SK-N-SH (cell line): ENCODE data around the gene MAML3. TPM values are rescaled to one million over a fixed set of nuclear protein-coding genes. Genes with fewer than 3 reads are reported as not detected.

Experiments used
- CTCF ChIA-PET: fragments of 300-600, 350-600 bp; formaldehyde crosslinking; extraction: SDS; loops from one replicate; lab custom pipeline; 2021; lab: Yijun Ruan, JAX
- POLR2A ChIA-PET: fragments of 350-600 bp; sonication (Branson Sonifier 250); formaldehyde crosslinking; extraction: SDS; loops from one replicate; lab custom pipeline; 2020; ENCODE audit warnings: antibody characterized with exemption, inconsistent platforms; lab: Yijun Ruan, JAX
- DNase-seq: peaks from one replicate; pipeline ENCODE4 v3.0.0; 2012
- H2AFZ ChIP-seq: fragments of 200-600 bp; sonication (generic); 2 replicates; pipeline ENCODE4 v1.8.1; 2016; ENCODE audit warnings: antibody characterized with exemption, mild to moderate bottlenecking, low read depth
- H3F3A ChIP-seq: fragments of 200-600 bp; sonication (generic); replicated peaks from 2 replicates; pipeline ENCODE3; 2016; ENCODE audit warnings: antibody characterized with exemption, mild to moderate bottlenecking; ENCODE audit not compliant: insufficient read depth
- H3K27ac ChIP-seq, 2 experiments: fragments of 200-500 bp in 1 of 2; fragments of 200-600 bp in 1 of 2; sonication (Bioruptor generic) in 1 of 2; sonication (generic), shearing (Covaris generic) in 1 of 2; 2 replicates each; pipeline versions ENCODE4 v1.5.1 to v1.6.1; 2014 to 2016; ENCODE audit warnings: low read depth in 2 of 2, inconsistent platforms in 1 of 2, low read length in 1 of 2, mild to moderate bottlenecking in 1 of 2, mixed read lengths in 1 of 2
- H3K27me3 ChIP-seq: fragments of 200-600 bp; sonication (generic), shearing (Covaris generic); 2 replicates; pipeline ENCODE4 v1.6.1; 2016; ENCODE audit warnings: mixed run types; ENCODE audit not compliant: insufficient read depth
- H3K36me3 ChIP-seq, 2 experiments: fragments of 200-500 bp in 1 of 2; fragments of 200-600 bp in 1 of 2; sonication (Bioruptor generic) in 1 of 2; sonication (generic) in 1 of 2; replicated peaks in 1 of 2; 2 replicates each; pipeline versions ENCODE3 to v1.5.1; 2014 to 2016; ENCODE audit warnings: low read length in 1 of 2, mild to moderate bottlenecking in 1 of 2; ENCODE audit not compliant: insufficient read depth in 2 of 2, control insufficient read depth in 1 of 2
- H3K4me1 ChIP-seq, 2 experiments: fragments of 200-500 bp in 1 of 2; fragments of 200-600 bp in 1 of 2; sonication (Bioruptor generic) in 1 of 2; sonication (generic), shearing (Covaris generic) in 1 of 2; 2 replicates each; pipeline versions ENCODE4 v1.5.1 to v1.6.1; 2014 to 2016; ENCODE audit warnings: low read depth in 1 of 2, low read length in 1 of 2, mixed run types in 1 of 2; ENCODE audit not compliant: insufficient read depth in 2 of 2, control insufficient read depth in 1 of 2
- H3K4me2 ChIP-seq: fragments of 200-600 bp; sonication (generic), shearing (Covaris generic); 2 replicates; pipeline ENCODE4 v1.6.1; 2017; ENCODE audit warnings: mixed run types
- H3K4me3 ChIP-seq, 2 experiments: fragments of 200-500 bp in 1 of 2; fragments of 200-600 bp in 1 of 2; sonication (Bioruptor generic) in 1 of 2; sonication (generic), shearing (Covaris generic) in 1 of 2; 2 replicates each; pipeline versions ENCODE4 v1.5.1 to v1.8.1; 2014 to 2016; ENCODE audit warnings: low read depth in 2 of 2, inconsistent platforms in 1 of 2, low read length in 1 of 2, mild to moderate bottlenecking in 1 of 2, mixed read lengths in 1 of 2, moderate library complexity in 1 of 2
- H3K79me2 ChIP-seq: fragments of 200-600 bp; sonication (generic); 2 replicates; pipeline ENCODE4 v1.8.1; 2017; ENCODE audit warnings: mild to moderate bottlenecking; ENCODE audit not compliant: insufficient read depth
- H3K9ac ChIP-seq: fragments of 200-600 bp; sonication (generic); 2 replicates; pipeline ENCODE4 v1.6.1; 2017; ENCODE audit warnings: mixed run types
- H3K9me2 ChIP-seq: fragments of 200-600 bp; sonication (generic); 2 replicates; pipeline ENCODE4 v1.6.1; 2017; ENCODE audit warnings: mixed run types
- H3K9me3 ChIP-seq: fragments of 200-600 bp; sonication (generic); 2 replicates; pipeline ENCODE4 v1.6.1; 2017; ENCODE audit warnings: mixed run types, mild to moderate bottlenecking, moderate library complexity
- H4K20me1 ChIP-seq: fragments of 200-600 bp; sonication (generic); 2 replicates; pipeline ENCODE4 v1.6.1; 2017; ENCODE audit warnings: mild to moderate bottlenecking, mixed run types; ENCODE audit not compliant: insufficient read depth
- CHD2 ChIP-seq: fragments of 150-350 bp; IDR thresholded peaks from 2 replicates; pipeline ENCODE4 v1.6.1; 2018; ENCODE audit warnings: low read length; ENCODE audit not compliant: partially characterized antibody
- ELF1 ChIP-seq: IDR thresholded peaks from 2 replicates; pipeline ENCODE4 v1.4.0; 2012
- EZH2phosphoT487 ChIP-seq: fragments of 200-600 bp; sonication (generic); IDR thresholded peaks from 2 replicates; pipeline ENCODE4 v1.6.1; 2017; ENCODE audit warnings: low read depth, mixed run types, mild to moderate bottlenecking, antibody characterized with exemption, moderate library complexity, borderline replicate concordance
- FOXM1 ChIP-seq: IDR thresholded peaks from 2 replicates; pipeline ENCODE4 v1.4.0; 2012; ENCODE audit warnings: low read depth, mild to moderate bottlenecking
- MEF2A ChIP-seq: IDR thresholded peaks from 2 replicates; pipeline ENCODE4 v1.4.0; 2012; ENCODE audit warnings: low read depth, borderline replicate concordance
- MXI1 ChIP-seq: IDR thresholded peaks from 2 replicates; pipeline ENCODE4 v1.6.1; 2012; ENCODE audit warnings: mild to moderate bottlenecking, low read depth, low read length, improper control_type of control experiment
- POLR2AphosphoS5 ChIP-seq: IDR thresholded peaks from 2 replicates; pipeline ENCODE4 v1.6.1; 2012; ENCODE audit warnings: low read depth, low read length
- RAD21 ChIP-seq: IDR thresholded peaks from 2 replicates; pipeline ENCODE4 v1.6.1; 2012; ENCODE audit warnings: mild to moderate bottlenecking, low read length
- RXRA ChIP-seq: IDR thresholded peaks from 2 replicates; pipeline ENCODE4 v1.4.0; 2012; ENCODE audit warnings: low read depth, mild to moderate bottlenecking, borderline replicate concordance
- SIN3A ChIP-seq: IDR thresholded peaks from 2 replicates; pipeline ENCODE4 v1.6.1; 2012; ENCODE audit warnings: low read depth, mild to moderate bottlenecking, low read length, moderate library complexity, borderline replicate concordance
- TEAD4 ChIP-seq: IDR thresholded peaks from 2 replicates; pipeline ENCODE4 v1.4.0; 2012; ENCODE audit warnings: mild to moderate bottlenecking, borderline replicate concordance; ENCODE audit not compliant: insufficient read depth
- WGBS: methylation state at CpG from one replicate; pipeline ENCODE4 v1.1.6; 2017; ENCODE audit warnings: low lambda C conversion rate; 5-methylcytosine and 5-hydroxymethylcytosine counted together
- polyA plus RNA-seq, 3 experiments: library from polyadenylated mRNA; depleted of rRNA; stranded (reverse); fragments of >200 nt; gene quantifications; 2 replicates each; pipeline ENCODE4 v1.2.3, GENCODE V29; 2012
- TF ChIP-seq, protein P1 (sequence below): fragments of 150-350 bp; IDR thresholded peaks from 2 replicates; pipeline ENCODE4 v1.6.1; 2017; ENCODE audit warnings: antibody characterized with exemption, low read length, low read depth, borderline replicate concordance
- TF ChIP-seq, protein P2 (sequence below): IDR thresholded peaks from 2 replicates; pipeline ENCODE4; 2012
- TF ChIP-seq, protein P3 (sequence below): IDR thresholded peaks from 2 replicates; pipeline ENCODE4 v1.4.0; 2012; ENCODE audit warnings: low read depth, borderline replicate concordance
- TF ChIP-seq, protein P4 (sequence below): fragments of 150-350 bp; IDR thresholded peaks from 2 replicates; pipeline ENCODE4 v1.6.1; 2016; ENCODE audit warnings: mild to moderate bottlenecking, low read depth, low read length
- TF ChIP-seq, protein P5 (sequence below): IDR thresholded peaks from 2 replicates; pipeline ENCODE4 v1.6.1; 2012; ENCODE audit warnings: mild to moderate bottlenecking, low read depth, low read length, moderate library complexity

The MAML3 gene
- polyA plus RNA-seq, 1 of the 3 experiments (the other 2 are of a cell fraction): 5.3 TPM

DNA sequence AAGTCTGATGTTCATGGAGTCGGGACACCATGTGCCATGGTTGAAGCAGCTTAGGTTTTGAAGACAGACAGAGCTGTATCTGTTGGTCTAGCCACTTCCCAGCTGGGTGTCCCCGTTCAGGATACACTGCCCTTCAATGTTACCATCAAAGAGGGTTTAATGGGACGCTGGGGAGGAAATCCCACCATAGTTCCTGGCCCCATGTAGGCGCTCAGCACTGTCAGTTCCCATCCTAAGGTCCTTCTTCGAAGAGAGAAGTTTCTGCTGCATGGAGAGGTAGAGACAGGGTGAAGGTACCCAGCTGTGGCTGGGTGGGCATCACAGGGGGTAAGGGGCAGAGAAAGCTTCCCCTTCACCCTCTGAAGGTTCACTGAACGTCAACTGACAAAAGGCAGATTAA lies 484.6 kb downstream of the MAML3 start:
- no peak overlapping the region for H3K4me2 ChIP-seq
- WGBS: 84% methylated on average over 5 of the region's 6 CpGs
- H3K36me3 ChIP-seq: no peaks in the 10 kb centered on the region
- ChIA-PET POLR2A (interaction anchor here (0.7 kb wide), 1 partner anchor 704 kb away, joined by 4 read pairs; the partner anchor contains the start of gene SCOC), CTCF (interaction anchor here (1.0 to 1.1 kb wide), 2 partner anchors 12 to 16 kb away, joined by 3 to 6 read pairs; no protein-coding TSS in a partner anchor)
- no peaks in the 10 kb centered on the region for H3K9me2 ChIP-seq
- TF ChIP-seq RAD21 (no peak), MEF2A (no peak), EZH2phosphoT487 (no peak), MXI1 (no peak), ELF1 (no peak), FOXM1 (no peak)
- TF ChIP-seq, protein P1, sequence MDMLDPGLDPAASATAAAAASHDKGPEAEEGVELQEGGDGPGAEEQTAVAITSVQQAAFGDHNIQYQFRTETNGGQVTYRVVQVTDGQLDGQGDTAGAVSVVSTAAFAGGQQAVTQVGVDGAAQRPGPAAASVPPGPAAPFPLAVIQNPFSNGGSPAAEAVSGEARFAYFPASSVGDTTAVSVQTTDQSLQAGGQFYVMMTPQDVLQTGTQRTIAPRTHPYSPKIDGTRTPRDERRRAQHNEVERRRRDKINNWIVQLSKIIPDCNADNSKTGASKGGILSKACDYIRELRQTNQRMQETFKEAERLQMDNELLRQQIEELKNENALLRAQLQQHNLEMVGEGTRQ: no peak
- H3K27ac ChIP-seq: no peak overlapping the region
- no peaks in the 10 kb centered on the region for H3K79me2 ChIP-seq
- H2AFZ ChIP-seq: no peak overlapping the region
- no peak overlapping the region for H3K4me3 ChIP-seq
- H3K4me1 ChIP-seq: peaks cover 6 to 14% of the 10 kb centered on the region in 2 experiments; a peak in 2 of 4 replicates
- no peak overlapping the region for H3K9ac ChIP-seq
- no peaks in the 10 kb centered on the region for H4K20me1 ChIP-seq
- no peaks in the 10 kb centered on the region for H3K9me3 ChIP-seq
- no peaks in the 10 kb centered on the region for H3F3A ChIP-seq
- no peaks in the 10 kb centered on the region for H3K27me3 ChIP-seq
- DNase-seq: no peak

DNA sequence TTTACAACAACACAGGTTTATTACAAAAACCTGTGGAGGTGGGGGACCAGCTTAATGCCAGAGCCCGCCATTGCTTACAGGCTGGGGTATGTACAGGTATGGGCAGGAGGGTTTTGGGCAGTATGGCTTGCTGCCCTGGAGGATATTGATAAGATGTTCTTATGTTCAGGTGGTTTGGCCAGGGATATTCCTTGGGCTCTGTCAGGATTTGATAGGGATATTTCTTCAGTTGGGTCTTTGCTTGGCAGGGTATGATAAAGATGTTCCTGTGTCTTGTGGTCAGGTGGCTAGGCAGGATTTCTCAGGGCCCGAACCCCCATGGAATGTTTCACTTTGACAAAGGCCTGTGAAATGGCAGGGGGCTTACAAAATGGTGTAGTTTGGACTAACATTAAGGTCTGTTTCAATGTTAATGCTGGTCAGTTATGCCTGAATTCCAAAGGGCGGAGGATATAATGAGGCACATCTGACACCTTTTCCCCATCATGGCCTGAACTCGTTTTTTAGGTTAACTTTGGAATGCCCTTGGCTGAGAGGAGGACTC lies 485.3 kb downstream of the MAML3 start:
- no peaks in the 10 kb centered on the region for H3K9me2 ChIP-seq
- TF ChIP-seq TEAD4 (no peak), MEF2A (no peak), RXRA (no peak), CHD2 (no peak), SIN3A (no peak), POLR2AphosphoS5 (no peak)
- TF ChIP-seq, protein P2, sequence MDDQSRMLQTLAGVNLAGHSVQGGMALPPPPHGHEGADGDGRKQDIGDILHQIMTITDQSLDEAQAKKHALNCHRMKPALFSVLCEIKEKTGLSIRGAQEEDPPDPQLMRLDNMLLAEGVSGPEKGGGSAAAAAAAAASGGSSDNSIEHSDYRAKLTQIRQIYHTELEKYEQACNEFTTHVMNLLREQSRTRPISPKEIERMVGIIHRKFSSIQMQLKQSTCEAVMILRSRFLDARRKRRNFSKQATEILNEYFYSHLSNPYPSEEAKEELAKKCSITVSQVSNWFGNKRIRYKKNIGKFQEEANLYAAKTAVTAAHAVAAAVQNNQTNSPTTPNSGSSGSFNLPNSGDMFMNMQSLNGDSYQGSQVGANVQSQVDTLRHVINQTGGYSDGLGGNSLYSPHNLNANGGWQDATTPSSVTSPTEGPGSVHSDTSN: no peak
- TF ChIP-seq, protein P3, sequence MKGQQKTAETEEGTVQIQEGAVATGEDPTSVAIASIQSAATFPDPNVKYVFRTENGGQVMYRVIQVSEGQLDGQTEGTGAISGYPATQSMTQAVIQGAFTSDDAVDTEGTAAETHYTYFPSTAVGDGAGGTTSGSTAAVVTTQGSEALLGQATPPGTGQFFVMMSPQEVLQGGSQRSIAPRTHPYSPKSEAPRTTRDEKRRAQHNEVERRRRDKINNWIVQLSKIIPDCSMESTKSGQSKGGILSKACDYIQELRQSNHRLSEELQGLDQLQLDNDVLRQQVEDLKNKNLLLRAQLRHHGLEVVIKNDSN: no peak
- TF ChIP-seq, protein P4, sequence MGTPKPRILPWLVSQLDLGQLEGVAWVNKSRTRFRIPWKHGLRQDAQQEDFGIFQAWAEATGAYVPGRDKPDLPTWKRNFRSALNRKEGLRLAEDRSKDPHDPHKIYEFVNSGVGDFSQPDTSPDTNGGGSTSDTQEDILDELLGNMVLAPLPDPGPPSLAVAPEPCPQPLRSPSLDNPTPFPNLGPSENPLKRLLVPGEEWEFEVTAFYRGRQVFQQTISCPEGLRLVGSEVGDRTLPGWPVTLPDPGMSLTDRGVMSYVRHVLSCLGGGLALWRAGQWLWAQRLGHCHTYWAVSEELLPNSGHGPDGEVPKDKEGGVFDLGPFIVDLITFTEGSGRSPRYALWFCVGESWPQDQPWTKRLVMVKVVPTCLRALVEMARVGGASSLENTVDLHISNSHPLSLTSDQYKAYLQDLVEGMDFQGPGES: no peak
- TF ChIP-seq, protein P5, sequence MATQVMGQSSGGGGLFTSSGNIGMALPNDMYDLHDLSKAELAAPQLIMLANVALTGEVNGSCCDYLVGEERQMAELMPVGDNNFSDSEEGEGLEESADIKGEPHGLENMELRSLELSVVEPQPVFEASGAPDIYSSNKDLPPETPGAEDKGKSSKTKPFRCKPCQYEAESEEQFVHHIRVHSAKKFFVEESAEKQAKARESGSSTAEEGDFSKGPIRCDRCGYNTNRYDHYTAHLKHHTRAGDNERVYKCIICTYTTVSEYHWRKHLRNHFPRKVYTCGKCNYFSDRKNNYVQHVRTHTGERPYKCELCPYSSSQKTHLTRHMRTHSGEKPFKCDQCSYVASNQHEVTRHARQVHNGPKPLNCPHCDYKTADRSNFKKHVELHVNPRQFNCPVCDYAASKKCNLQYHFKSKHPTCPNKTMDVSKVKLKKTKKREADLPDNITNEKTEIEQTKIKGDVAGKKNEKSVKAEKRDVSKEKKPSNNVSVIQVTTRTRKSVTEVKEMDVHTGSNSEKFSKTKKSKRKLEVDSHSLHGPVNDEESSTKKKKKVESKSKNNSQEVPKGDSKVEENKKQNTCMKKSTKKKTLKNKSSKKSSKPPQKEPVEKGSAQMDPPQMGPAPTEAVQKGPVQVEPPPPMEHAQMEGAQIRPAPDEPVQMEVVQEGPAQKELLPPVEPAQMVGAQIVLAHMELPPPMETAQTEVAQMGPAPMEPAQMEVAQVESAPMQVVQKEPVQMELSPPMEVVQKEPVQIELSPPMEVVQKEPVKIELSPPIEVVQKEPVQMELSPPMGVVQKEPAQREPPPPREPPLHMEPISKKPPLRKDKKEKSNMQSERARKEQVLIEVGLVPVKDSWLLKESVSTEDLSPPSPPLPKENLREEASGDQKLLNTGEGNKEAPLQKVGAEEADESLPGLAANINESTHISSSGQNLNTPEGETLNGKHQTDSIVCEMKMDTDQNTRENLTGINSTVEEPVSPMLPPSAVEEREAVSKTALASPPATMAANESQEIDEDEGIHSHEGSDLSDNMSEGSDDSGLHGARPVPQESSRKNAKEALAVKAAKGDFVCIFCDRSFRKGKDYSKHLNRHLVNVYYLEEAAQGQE: no peak
- ChIA-PET POLR2A (no interaction called here), CTCF (interaction anchor here (1.0 to 7.0 kb wide), 3 partner anchors 10 to 15 kb away, joined by 3 to 77 read pairs (median 6); no protein-coding TSS in a partner anchor)
- no peak overlapping the region for H3K4me2 ChIP-seq
- H3K9me3 ChIP-seq: no peaks in the 10 kb centered on the region
- H3K79me2 ChIP-seq: no peaks in the 10 kb centered on the region
- no peak overlapping the region for H2AFZ ChIP-seq
- no peak overlapping the region for H3K9ac ChIP-seq
- H3K36me3 ChIP-seq: no peaks in the 10 kb centered on the region
- no peaks in the 10 kb centered on the region for H3K27me3 ChIP-seq
- H3K27ac ChIP-seq: no peak overlapping the region
- H3K4me3 ChIP-seq: no peak overlapping the region
- no peaks in the 10 kb centered on the region for H3F3A ChIP-seq
- H4K20me1 ChIP-seq: no peaks in the 10 kb centered on the region
- H3K4me1 ChIP-seq: peaks cover 6 to 14% of the 10 kb centered on the region in 2 experiments; a peak in 2 of 4 replicates
- 89% methylated on average over 4 of the region's 4 CpGs for WGBS
- DNase-seq: no peak
